ENCODE results near the gene AATK. TPM values are rescaled to one million over a fixed set of nuclear protein-coding genes. Genes with fewer than 3 reads are reported as not detected.

The AATK gene
- polyA plus RNA-seq, 2 of the 4 experiments (the other 2 are of a cell fraction) = 0.26 to 0.37 TPM

DNA sequence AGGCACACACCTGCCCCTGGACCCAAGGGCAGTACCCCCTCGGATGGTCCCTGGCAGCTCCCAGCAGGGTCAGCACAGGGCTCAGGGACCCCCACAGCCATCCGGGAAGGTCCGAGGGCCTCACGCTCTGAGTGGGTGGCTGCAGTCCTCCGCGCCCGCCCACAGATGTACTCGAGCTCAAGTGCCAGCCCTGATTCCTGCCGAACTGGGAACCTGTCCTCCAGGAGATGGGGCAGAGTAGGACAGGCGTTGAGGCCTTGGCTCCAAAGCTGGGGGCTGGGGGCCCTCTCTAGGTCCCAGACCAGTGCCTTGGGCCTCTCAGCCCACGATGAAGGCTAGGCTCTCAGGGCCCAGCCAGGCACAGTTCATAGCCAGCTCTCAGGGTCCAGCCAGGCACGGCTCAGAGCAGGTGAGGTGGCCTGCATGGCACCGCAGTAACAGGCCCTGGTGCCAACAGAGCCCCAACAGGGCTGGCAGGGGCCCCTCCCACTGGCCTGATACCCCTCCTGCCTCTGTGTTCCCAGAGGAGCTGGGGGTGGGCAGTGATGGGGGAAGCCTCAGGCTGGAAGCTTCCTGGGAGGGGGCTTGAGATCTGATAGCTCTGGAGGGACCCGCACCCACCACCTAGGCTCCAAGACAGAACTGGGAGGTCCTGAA lies 36.2 kb downstream of the AATK start (continued):
- TF ChIP-seq, protein P1, sequence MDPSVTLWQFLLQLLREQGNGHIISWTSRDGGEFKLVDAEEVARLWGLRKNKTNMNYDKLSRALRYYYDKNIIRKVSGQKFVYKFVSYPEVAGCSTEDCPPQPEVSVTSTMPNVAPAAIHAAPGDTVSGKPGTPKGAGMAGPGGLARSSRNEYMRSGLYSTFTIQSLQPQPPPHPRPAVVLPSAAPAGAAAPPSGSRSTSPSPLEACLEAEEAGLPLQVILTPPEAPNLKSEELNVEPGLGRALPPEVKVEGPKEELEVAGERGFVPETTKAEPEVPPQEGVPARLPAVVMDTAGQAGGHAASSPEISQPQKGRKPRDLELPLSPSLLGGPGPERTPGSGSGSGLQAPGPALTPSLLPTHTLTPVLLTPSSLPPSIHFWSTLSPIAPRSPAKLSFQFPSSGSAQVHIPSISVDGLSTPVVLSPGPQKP (IDR thresholded peaks at IDR 0.05; ENCODE audit: low read depth, low read length) = no peak
- TF ChIP-seq FOSL2 (IDR thresholded peaks at IDR 0.05) (no peak), FOSL2 (CRISPR knock-in tag; IDR thresholded peaks at IDR 0.05) (no peak), JUN (IDR thresholded peaks at IDR 0.05) (no peak), ZNF302 (CRISPR knock-in tag; IDR thresholded peaks at IDR 0.05) (no peak), CHD4 (IDR thresholded peaks at IDR 0.05; ENCODE audit: borderline replicate concordance) (no peak)

DNA sequence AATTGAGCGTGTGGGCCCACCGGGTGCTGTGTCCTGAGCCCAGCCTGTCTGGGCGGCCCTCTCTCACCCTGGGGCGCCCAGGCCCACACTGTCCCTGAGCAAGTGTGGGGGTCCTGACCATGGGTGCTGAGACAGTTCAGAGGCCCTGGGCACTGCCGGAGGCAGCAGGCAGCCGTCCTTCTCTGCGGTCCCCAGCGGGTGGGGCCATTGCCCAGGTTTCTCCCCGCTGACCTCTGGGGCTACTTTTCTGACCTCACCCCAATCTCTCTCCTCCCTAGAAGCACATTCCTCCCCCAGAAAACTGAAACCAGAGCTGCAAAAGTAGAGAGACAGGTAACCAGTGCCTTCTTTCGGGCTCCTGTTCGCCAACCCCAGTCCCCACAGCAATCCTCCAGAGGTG lies 36.7 kb downstream of the AATK start:
- no peak for DNase-seq (ENCODE audit: low read depth in 1 of 2, low spot score in 1 of 2)
- H3K4me1 ChIP-seq = peaks cover 10% of the 10 kb centered on the region
- H3K4me3 ChIP-seq = no peak overlapping the region
- no peaks in the 10 kb centered on the region for H3K9me3 ChIP-seq
- POLR2A ChIA-PET = no interaction called here
- CTCF ChIA-PET = interaction anchor here (0.6 to 4.3 kb wide), 9 partner anchors 10 to 931 kb away, joined by 3 to 21 read pairs (median 5); no protein-coding TSS in a partner anchor
- H3K4me2 ChIP-seq = no peak overlapping the region
- TF ChIP-seq HEYL (CRISPR knock-in tag; IDR thresholded peaks at IDR 0.05) (no peak), MAFK (IDR thresholded peaks at IDR 0.05; ENCODE audit: partially characterized antibody) (no peak), CHD4 (IDR thresholded peaks at IDR 0.05; ENCODE audit: borderline replicate concordance) (no peak), RAD21 (conservative IDR thresholded peaks at IDR 0.05 in 1 of 2, IDR thresholded peaks at IDR 0.05 in 1 of 2) (peak in 1 of 2 experiments; percentile 18; a peak in 1 of 5 replicates)
- TF ChIP-seq, protein P2, sequence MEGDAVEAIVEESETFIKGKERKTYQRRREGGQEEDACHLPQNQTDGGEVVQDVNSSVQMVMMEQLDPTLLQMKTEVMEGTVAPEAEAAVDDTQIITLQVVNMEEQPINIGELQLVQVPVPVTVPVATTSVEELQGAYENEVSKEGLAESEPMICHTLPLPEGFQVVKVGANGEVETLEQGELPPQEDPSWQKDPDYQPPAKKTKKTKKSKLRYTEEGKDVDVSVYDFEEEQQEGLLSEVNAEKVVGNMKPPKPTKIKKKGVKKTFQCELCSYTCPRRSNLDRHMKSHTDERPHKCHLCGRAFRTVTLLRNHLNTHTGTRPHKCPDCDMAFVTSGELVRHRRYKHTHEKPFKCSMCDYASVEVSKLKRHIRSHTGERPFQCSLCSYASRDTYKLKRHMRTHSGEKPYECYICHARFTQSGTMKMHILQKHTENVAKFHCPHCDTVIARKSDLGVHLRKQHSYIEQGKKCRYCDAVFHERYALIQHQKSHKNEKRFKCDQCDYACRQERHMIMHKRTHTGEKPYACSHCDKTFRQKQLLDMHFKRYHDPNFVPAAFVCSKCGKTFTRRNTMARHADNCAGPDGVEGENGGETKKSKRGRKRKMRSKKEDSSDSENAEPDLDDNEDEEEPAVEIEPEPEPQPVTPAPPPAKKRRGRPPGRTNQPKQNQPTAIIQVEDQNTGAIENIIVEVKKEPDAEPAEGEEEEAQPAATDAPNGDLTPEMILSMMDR (IDR thresholded peaks at IDR 0.05) = 0 out of 3 replicates have a peak, but pooled peaks have one; percentile 19
- TF ChIP-seq, protein P3, sequence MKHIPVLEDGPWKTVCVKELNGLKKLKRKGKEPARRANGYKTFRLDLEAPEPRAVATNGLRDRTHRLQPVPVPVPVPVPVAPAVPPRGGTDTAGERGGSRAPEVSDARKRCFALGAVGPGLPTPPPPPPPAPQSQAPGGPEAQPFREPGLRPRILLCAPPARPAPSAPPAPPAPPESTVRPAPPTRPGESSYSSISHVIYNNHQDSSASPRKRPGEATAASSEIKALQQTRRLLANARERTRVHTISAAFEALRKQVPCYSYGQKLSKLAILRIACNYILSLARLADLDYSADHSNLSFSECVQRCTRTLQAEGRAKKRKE (CRISPR knock-in tag; IDR thresholded peaks at IDR 0.05; ENCODE audit: low read depth) = no peak
- TF ChIP-seq, protein P1 (IDR thresholded peaks at IDR 0.05; ENCODE audit: low read depth, low read length) = no peak
- 83% methylated on average over 11 of the region's 11 CpGs for WGBS (ENCODE audit: missing lambda C conversion rate)
- FAIRE-seq = no peak
- H3K27ac ChIP-seq = no peak overlapping the region
- peak in 1 of 2 experiments; percentile 43; a peak in 3 of 6 replicates for ATAC-seq

DNA sequence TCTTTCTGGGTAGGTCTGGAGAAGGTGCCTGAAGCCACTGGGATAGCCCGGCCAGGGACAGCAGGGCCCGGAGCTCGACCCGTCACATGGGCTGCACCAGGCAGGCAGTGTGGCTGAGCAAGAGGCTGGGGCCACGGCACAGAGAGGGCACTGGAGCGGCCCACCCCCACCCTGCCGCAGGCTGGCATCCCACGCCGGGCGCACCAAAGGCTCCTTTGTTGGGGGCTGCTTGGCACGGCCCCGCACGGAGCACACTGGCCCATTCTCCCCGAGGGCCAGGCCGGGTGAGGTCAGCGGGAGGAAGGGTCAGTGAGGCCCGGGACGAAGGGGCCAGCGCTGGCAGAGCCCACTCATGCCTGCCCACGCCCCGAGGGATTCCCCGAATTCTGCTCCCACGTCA lies 37.2 kb downstream of the AATK start:
- DNase-seq (ENCODE audit: low read depth in 1 of 2, low spot score in 1 of 2) (no peak), FAIRE-seq (no peak), ATAC-seq (peak in 1 of 2 experiments; percentile 4; a peak in 1 of 6 replicates)
- H3K9me3 ChIP-seq = no peaks in the 10 kb centered on the region
- peaks cover 10% of the 10 kb centered on the region for H3K4me1 ChIP-seq
- WGBS (ENCODE audit: missing lambda C conversion rate) = 76% methylated on average over 23 of the region's 23 CpGs
- H3K27ac ChIP-seq = no peak overlapping the region
- no peak overlapping the region for H3K4me2 ChIP-seq
- ChIA-PET POLR2A (no interaction called here), CTCF (interaction anchor here (1.0 to 4.3 kb wide), 5 partner anchors 9 to 356 kb away, joined by 3 to 21 read pairs (median 5); no protein-coding TSS in a partner anchor)
- TF ChIP-seq TFCP2L1 (CRISPR knock-in tag; IDR thresholded peaks at IDR 0.05) = no peak
- TF ChIP-seq EHMT2 (IDR thresholded peaks at IDR 0.05; ENCODE audit: low read depth) = no peak
- TF ChIP-seq, protein P4, sequence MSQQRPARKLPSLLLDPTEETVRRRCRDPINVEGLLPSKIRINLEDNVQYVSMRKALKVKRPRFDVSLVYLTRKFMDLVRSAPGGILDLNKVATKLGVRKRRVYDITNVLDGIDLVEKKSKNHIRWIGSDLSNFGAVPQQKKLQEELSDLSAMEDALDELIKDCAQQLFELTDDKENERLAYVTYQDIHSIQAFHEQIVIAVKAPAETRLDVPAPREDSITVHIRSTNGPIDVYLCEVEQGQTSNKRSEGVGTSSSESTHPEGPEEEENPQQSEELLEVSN (IDR thresholded peaks at IDR 0.05; ENCODE audit: borderline replicate concordance, low read depth) = no peak
- no peak for TF ChIP-seq NFE2L2 (conservative IDR thresholded peaks at IDR 0.05; ENCODE audit: low read length)
- TF ChIP-seq, protein P5, sequence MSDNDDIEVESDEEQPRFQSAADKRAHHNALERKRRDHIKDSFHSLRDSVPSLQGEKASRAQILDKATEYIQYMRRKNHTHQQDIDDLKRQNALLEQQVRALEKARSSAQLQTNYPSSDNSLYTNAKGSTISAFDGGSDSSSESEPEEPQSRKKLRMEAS (IDR thresholded peaks at IDR 0.05) = no peak
- TF ChIP-seq CBX2 (IDR thresholded peaks at IDR 0.05; ENCODE audit: borderline replicate concordance, low read depth) = no peak
- no peak for TF ChIP-seq RAD21 (conservative IDR thresholded peaks at IDR 0.05 in 1 of 2, IDR thresholded peaks at IDR 0.05 in 1 of 2)
- no peak for TF ChIP-seq EP300 (IDR thresholded peaks at IDR 0.05)
- TF ChIP-seq EHF (CRISPR knock-in tag; IDR thresholded peaks at IDR 0.05) = no peak
- TF ChIP-seq ZC3H11A (IDR thresholded peaks at IDR 0.05) = no peak
- TF ChIP-seq, protein P6, sequence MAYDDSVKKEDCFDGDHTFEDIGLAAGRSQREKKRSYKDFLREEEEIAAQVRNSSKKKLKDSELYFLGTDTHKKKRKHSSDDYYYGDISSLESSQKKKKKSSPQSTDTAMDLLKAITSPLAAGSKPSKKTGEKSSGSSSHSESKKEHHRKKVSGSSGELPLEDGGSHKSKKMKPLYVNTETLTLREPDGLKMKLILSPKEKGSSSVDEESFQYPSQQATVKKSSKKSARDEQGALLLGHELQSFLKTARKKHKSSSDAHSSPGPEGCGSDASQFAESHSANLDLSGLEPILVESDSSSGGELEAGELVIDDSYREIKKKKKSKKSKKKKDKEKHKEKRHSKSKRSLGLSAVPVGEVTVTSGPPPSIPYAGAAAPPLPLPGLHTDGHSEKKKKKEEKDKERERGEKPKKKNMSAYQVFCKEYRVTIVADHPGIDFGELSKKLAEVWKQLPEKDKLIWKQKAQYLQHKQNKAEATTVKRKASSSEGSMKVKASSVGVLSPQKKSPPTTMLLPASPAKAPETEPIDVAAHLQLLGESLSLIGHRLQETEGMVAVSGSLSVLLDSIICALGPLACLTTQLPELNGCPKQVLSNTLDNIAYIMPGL (CRISPR knock-in tag; IDR thresholded peaks at IDR 0.05; ENCODE audit: borderline replicate concordance) = no peak
- TF ChIP-seq, protein P7, sequence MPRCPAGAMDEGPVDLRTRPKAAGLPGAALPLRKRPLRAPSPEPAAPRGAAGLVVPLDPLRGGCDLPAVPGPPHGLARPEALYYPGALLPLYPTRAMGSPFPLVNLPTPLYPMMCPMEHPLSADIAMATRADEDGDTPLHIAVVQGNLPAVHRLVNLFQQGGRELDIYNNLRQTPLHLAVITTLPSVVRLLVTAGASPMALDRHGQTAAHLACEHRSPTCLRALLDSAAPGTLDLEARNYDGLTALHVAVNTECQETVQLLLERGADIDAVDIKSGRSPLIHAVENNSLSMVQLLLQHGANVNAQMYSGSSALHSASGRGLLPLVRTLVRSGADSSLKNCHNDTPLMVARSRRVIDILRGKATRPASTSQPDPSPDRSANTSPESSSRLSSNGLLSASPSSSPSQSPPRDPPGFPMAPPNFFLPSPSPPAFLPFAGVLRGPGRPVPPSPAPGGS (IDR thresholded peaks at IDR 0.05) = no peak
- TF ChIP-seq RCOR1 (IDR thresholded peaks at IDR 0.05; ENCODE audit: low read depth, low read length) = no peak
- TF ChIP-seq CHD2 (IDR thresholded peaks at IDR 0.05; ENCODE audit: low read length, partially characterized antibody) = no peak
- no peak overlapping the region for H3K4me3 ChIP-seq

Data from A549 (cell line).